K562 (cell line): ENCODE data around the gene DMAC2L.

Source experiments
- ADNP ChIP-seq: fragments of 200-800 bp; sonication (Bioruptor generic); IDR thresholded peaks from 2 replicates; pipeline ENCODE4 v1.6.1; 2016; ENCODE audit warnings: missing genetic modification characterization, missing compliant biosample characterization
- EGR1 ChIP-seq: fragments of 450-650 bp; conservative IDR thresholded peaks from 2 replicates; pipeline ENCODE4 v1.6.1; 2017; ENCODE audit warnings: mild to moderate bottlenecking
- EP300 ChIP-seq: IDR thresholded peaks from 2 replicates; pipeline ENCODE4 v1.6.1; 2012; ENCODE audit warnings: low read length, improper control_type of control experiment
- FOXK2 ChIP-seq, 2 experiments: fragments of 450-650 bp; IDR thresholded peaks in 1 of 2; conservative IDR thresholded peaks in 1 of 2; 2 replicates each; pipeline ENCODE4 v1.6.1; 2016; ENCODE audit warnings: low read depth in 2 of 2, mild to moderate bottlenecking in 1 of 2
- KDM5B ChIP-seq: fragments of 200-600 bp; sonication (generic); IDR thresholded peaks from 2 replicates; pipeline ENCODE4 v1.6.1; 2012; ENCODE audit warnings: low read depth, mild to moderate bottlenecking, moderate library complexity, low read length, control low read depth, inconsistent platforms; ENCODE audit not compliant: insufficient replicate concordance
- MAFG ChIP-seq: fragments of 450-650 bp; conservative IDR thresholded peaks from 2 replicates; pipeline ENCODE4 v1.6.1; 2016; ENCODE audit warnings: missing genetic modification characterization, missing compliant biosample characterization
- PHF21A ChIP-seq: fragments of 450-650 bp; IDR thresholded peaks from 2 replicates; pipeline ENCODE4 v1.6.1; 2017; ENCODE audit warnings: low read depth, borderline replicate concordance
- RFX5 ChIP-seq: IDR thresholded peaks from 2 replicates; pipeline ENCODE4 v1.6.1; 2011; ENCODE audit warnings: low read depth, mild to moderate bottlenecking, improper control_type of control experiment, low read length
- SP1 ChIP-seq: sonication (generic); formaldehyde crosslinking; IDR thresholded peaks from 2 replicates; pipeline ENCODE4 v1.8.1; 2022; ENCODE audit warnings: mild to moderate bottlenecking, missing genetic modification reagents
- TCF7L2 ChIP-seq: fragments of 150-350 bp; IDR thresholded peaks from 2 replicates; pipeline ENCODE4 v1.6.1; 2016; ENCODE audit warnings: low read depth, mild to moderate bottlenecking, low read length, moderate library complexity
- USF2 ChIP-seq: sonication (generic); formaldehyde crosslinking; IDR thresholded peaks from 2 replicates; pipeline ENCODE4 v1.5.0; 2020; ENCODE audit warnings: missing genetic modification reagents
- ZNF766 ChIP-seq: fragments of 200-800 bp; sonication (Bioruptor generic); conservative IDR thresholded peaks from 2 replicates; pipeline ENCODE4 v1.6.1; 2016; ENCODE audit warnings: missing genetic modification characterization, missing compliant biosample characterization
- ZZZ3 ChIP-seq: fragments of 450-650 bp; IDR thresholded peaks from 2 replicates; pipeline ENCODE4 v1.6.1; 2016; ENCODE audit warnings: antibody characterized with exemption, mild to moderate bottlenecking, moderate library complexity
- TF ChIP-seq, protein P1 (sequence below), 3 experiments: IDR thresholded peaks in 2 of 3; conservative IDR thresholded peaks in 1 of 3; 2 replicates each; pipeline ENCODE4 v1.5.1; 2011 to 2012; ENCODE audit warnings: low read length in 3 of 3, mild to moderate bottlenecking in 3 of 3, control low read depth in 2 of 3, improper control_type of control experiment in 1 of 3, inconsistent platforms in 1 of 3, low read depth in 1 of 3, mixed read lengths in 1 of 3, moderate library complexity in 1 of 3; ENCODE audit not compliant: insufficient read depth in 2 of 3

GRCh38 chr14:50366589-50366988, 54.5 kb downstream of the DMAC2L start:
- TF ChIP-seq USF2 (CRISPR knock-in tag) (no peak), ZZZ3 (no peak), ADNP (tag) (no peak), TCF7L2 (no peak), RFX5 (no peak), MAFG (tag) (no peak), SP1 (no peak), FOXK2 (conservative IDR thresholded peaks at IDR 0.05 in 1 of 2, IDR thresholded peaks at IDR 0.05 in 1 of 2; ENCODE audit: low read depth in 2 of 2) (no peak), EP300 (no peak), ZNF766 (CRISPR knock-in tag) (no peak), EGR1 (no peak), PHF21A (no peak), KDM5B (no peak)
- TF ChIP-seq, protein P1, sequence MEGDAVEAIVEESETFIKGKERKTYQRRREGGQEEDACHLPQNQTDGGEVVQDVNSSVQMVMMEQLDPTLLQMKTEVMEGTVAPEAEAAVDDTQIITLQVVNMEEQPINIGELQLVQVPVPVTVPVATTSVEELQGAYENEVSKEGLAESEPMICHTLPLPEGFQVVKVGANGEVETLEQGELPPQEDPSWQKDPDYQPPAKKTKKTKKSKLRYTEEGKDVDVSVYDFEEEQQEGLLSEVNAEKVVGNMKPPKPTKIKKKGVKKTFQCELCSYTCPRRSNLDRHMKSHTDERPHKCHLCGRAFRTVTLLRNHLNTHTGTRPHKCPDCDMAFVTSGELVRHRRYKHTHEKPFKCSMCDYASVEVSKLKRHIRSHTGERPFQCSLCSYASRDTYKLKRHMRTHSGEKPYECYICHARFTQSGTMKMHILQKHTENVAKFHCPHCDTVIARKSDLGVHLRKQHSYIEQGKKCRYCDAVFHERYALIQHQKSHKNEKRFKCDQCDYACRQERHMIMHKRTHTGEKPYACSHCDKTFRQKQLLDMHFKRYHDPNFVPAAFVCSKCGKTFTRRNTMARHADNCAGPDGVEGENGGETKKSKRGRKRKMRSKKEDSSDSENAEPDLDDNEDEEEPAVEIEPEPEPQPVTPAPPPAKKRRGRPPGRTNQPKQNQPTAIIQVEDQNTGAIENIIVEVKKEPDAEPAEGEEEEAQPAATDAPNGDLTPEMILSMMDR (IDR thresholded peaks at IDR 0.05 in 2 of 3, conservative IDR thresholded peaks at IDR 0.05 in 1 of 3; ENCODE audit: insufficient read depth in 2 of 3, low read depth in 1 of 3, low read length in 3 of 3) = no peak
